Liver (tissue), 9 donors: Measurements from ENCODE around the gene TRIM8. TPM values are rescaled to one million over a fixed set of nuclear protein-coding genes. Genes with fewer than 3 reads are reported as not detected.
A peak's percentile ranks its signal among the peaks of the same experiment; 100 is the strongest.

Source experiments
- DNase-seq: peaks from one replicate; pipeline ENCODE4 v3.0.0-alpha.2; 2017; ENCODE audit warnings: low spot score
- H3K27ac ChIP-seq, 2 donors: one replicate each; pipeline ENCODE4 v1.7.0; 2013; ENCODE audit warnings: inconsistent platforms in 2 of 2, low read length in 2 of 2, control low read depth in 1 of 2, low read depth in 1 of 2, mild to moderate bottlenecking in 1 of 2
- H3K27me3 ChIP-seq, 4 donors: one replicate each; pipeline versions ENCODE4 v1.6.1 to v1.7.0; 2013; ENCODE audit warnings: low read length in 3 of 4, inconsistent platforms in 1 of 4, mild to moderate bottlenecking in 1 of 4, moderate library complexity in 1 of 4; ENCODE audit not compliant: control insufficient read depth in 4 of 4, insufficient read depth in 4 of 4
- H3K36me3 ChIP-seq, 4 donors: one replicate each; pipeline versions ENCODE4 v1.6.1 to v1.7.0; 2013; ENCODE audit warnings: low read length in 3 of 4, mild to moderate bottlenecking in 3 of 4, low read depth in 1 of 4, moderate library complexity in 1 of 4; ENCODE audit not compliant: control insufficient read depth in 4 of 4, insufficient read depth in 3 of 4
- H3K4me1 ChIP-seq, 4 donors: one replicate each; pipeline versions ENCODE4 v1.6.1 to v1.7.0; 2013; ENCODE audit warnings: low read length in 3 of 4, mild to moderate bottlenecking in 3 of 4, moderate library complexity in 1 of 4; ENCODE audit not compliant: control insufficient read depth in 4 of 4, insufficient read depth in 4 of 4
- H3K4me3 ChIP-seq, 3 donors: one replicate each; pipeline versions ENCODE4 v1.6.1 to v1.7.0; 2013; ENCODE audit warnings: low read length in 3 of 3, control low read depth in 1 of 3, low read depth in 1 of 3, mild to moderate bottlenecking in 1 of 3
- H3K9ac ChIP-seq, 2 donors: one replicate each; pipeline ENCODE4 v1.7.0; 2013; ENCODE audit warnings: low read length in 2 of 2, mild to moderate bottlenecking in 2 of 2, moderate library complexity in 2 of 2, control low read depth in 1 of 2, low read depth in 1 of 2
- H3K9me3 ChIP-seq, 4 donors: one replicate each; pipeline versions ENCODE4 v1.6.1 to v1.7.0; 2013; ENCODE audit warnings: low read length in 3 of 4; ENCODE audit not compliant: control insufficient read depth in 4 of 4
- ATF3 ChIP-seq: IDR thresholded peaks from 2 replicates; pipeline ENCODE4 v1.6.1; 2016; ENCODE audit warnings: antibody characterized with exemption
- CTCF ChIP-seq: fragments of 150-350 bp; IDR thresholded peaks from 2 replicates; pipeline ENCODE4 v1.5.1; 2017; ENCODE audit warnings: improper control_type of control experiment, low read depth, low read length; ENCODE audit not compliant: missing input control
- EGR1 ChIP-seq, 2 donors: IDR thresholded peaks; 2 replicates each; pipeline ENCODE4 v1.6.1; 2016 to 2018; ENCODE audit warnings: antibody characterized with exemption in 2 of 2, low read depth in 2 of 2
- FOXA1 ChIP-seq: IDR thresholded peaks from 2 replicates; pipeline ENCODE4 v1.6.1; 2016; ENCODE audit warnings: antibody characterized with exemption
- FOXA2 ChIP-seq: IDR thresholded peaks from 2 replicates; pipeline ENCODE4 v1.6.1; 2016; ENCODE audit warnings: antibody characterized with exemption
- HNF4A ChIP-seq, 2 donors: conservative IDR thresholded peaks; 2 replicates each; pipeline ENCODE4 v1.6.1; 2016; ENCODE audit warnings: antibody characterized with exemption in 2 of 2, mild to moderate bottlenecking in 2 of 2
- JUND ChIP-seq, 2 donors: IDR thresholded peaks; 2 replicates each; pipeline ENCODE4 v1.6.1; 2016; ENCODE audit warnings: antibody characterized with exemption in 2 of 2
- NR2F2 ChIP-seq: IDR thresholded peaks from 2 replicates; pipeline ENCODE4 v1.6.1; 2016; ENCODE audit warnings: antibody characterized with exemption
- RAD21 ChIP-seq, 2 donors: IDR thresholded peaks; 2 replicates each; pipeline ENCODE4 v1.6.1; 2016; ENCODE audit warnings: antibody characterized with exemption in 2 of 2, mild to moderate bottlenecking in 2 of 2
- REST ChIP-seq: IDR thresholded peaks from 2 replicates; pipeline ENCODE4 v1.6.1; 2016; ENCODE audit warnings: antibody characterized with exemption, mild to moderate bottlenecking
- SP1 ChIP-seq: IDR thresholded peaks from 2 replicates; pipeline ENCODE4 v1.6.1; 2018; ENCODE audit warnings: antibody characterized with exemption, mild to moderate bottlenecking
- TAF1 ChIP-seq: conservative IDR thresholded peaks from 2 replicates; pipeline ENCODE4 v1.6.1; 2016; ENCODE audit warnings: antibody characterized with exemption, mild to moderate bottlenecking
- ZBTB33 ChIP-seq: IDR thresholded peaks from 2 replicates; pipeline ENCODE4 v1.6.1; 2016; ENCODE audit warnings: antibody characterized with exemption
- WGBS: extraction: QIAGEN DNeasy Blood & Tissue Kit; methylation state at CpG from one replicate; pipeline ENCODE4 v1.1.7; 2013; 5-methylcytosine and 5-hydroxymethylcytosine counted together
- polyA plus RNA-seq, 2 donors: library from polyadenylated mRNA; stranded (reverse) in 1 of 2; unstranded in 1 of 2; fragments of 200-250 nt in 1 of 2; fragments of >200 nt in 1 of 2; fragmentation: Nextera tagmentation in 1 of 2; extraction: Ambion mirVana in 1 of 2; gene quantifications; one replicate each; pipeline versions ENCODE4 v1.2.1 to v1.2.3, GENCODE V29; 2013 to 2015
- total RNA-seq, 2 donors: library from RNA; depleted of rRNA; stranded (reverse); fragments of >200 nt; gene quantifications; one replicate each; pipeline ENCODE4 v1.2.3, GENCODE V29; 2014
- donor health status: healthy.
- donor health status: healthy.
- donor health status: healthy.
- donor health status: healthy.
- donor health status: healthy.

The TRIM8 gene
- total and polyA plus RNA-seq, 4 donors: 15.8 to 45.3 (median 30.6) TPM

GRCh38 chr10:102612964-102613275, 31.4 kb upstream of the TRIM8 start:
- Histone ChIP-seq H3K36me3 (peaks cover 0 to 13% (median 11%) of the 10 kb centered on the region in 4 donors), H3K4me1 (peaks cover 0 to 4% (median 0%) of the 10 kb centered on the region in 4 donors), H3K27me3 (no peaks in the 10 kb centered on the region), H3K27ac (peak overlapping the region; percentile 37 to 59), H3K9me3 (no peaks in the 10 kb centered on the region), H3K9ac (no peak overlapping the region), H3K4me3 (no peak overlapping the region)
- 83% methylated on average over 8 of the region's 8 CpGs for WGBS
- no peak for DNase-seq
- TF ChIP-seq NR2F2: peak; percentile 81
- no peak for TF ChIP-seq HNF4A (conservative IDR thresholded peaks at IDR 0.05)

- Histone ChIP-seq H3K9me3 (no peaks in the 10 kb centered on the region), H3K4me3 (no peak overlapping the region), H3K27me3 (no peaks in the 10 kb centered on the region), H3K9ac (no peak overlapping the region), H3K4me1 (peaks cover 0 to 4% (median 0%) of the 10 kb centered on the region in 4 donors), H3K27ac (peak overlapping the region in 1 of 2 donors; percentile 28), H3K36me3 (peaks cover 0 to 14% (median 12%) of the 10 kb centered on the region in 4 donors)
- TF ChIP-seq ZBTB33: no peak
- TF ChIP-seq RAD21 (IDR thresholded peaks at IDR 0.05): no peak
- TF ChIP-seq EGR1 (IDR thresholded peaks at IDR 0.05; ENCODE audit: low read depth in 2 of 2): no peak
- TF ChIP-seq CTCF: no peak
- TF ChIP-seq HNF4A (conservative IDR thresholded peaks at IDR 0.05): no peak
- no peak for TF ChIP-seq TAF1
- TF ChIP-seq ATF3: no peak
- no peak for DNase-seq
- WGBS: 91% methylated on average over 7 of the region's 7 CpGs
Observed at GRCh38 chr10:102613286-102613685, 31.0 kb upstream of the TRIM8 start.

GRCh38 chr10:102613785-102614184, 30.5 kb upstream of the TRIM8 start:
- H3K4me1 ChIP-seq: peaks cover 0 to 4% (median 0%) of the 10 kb centered on the region in 4 donors
- no peak for TF ChIP-seq JUND (IDR thresholded peaks at IDR 0.05)
- TF ChIP-seq FOXA1: no peak
- no peak for TF ChIP-seq ZBTB33
- no peak for TF ChIP-seq TAF1
- TF ChIP-seq REST: no peak
- no peak for TF ChIP-seq RAD21 (IDR thresholded peaks at IDR 0.05)
- no peak for TF ChIP-seq FOXA2
- no peak for TF ChIP-seq SP1

More at GRCh38 chr10:102613785-102614184, 30.5 kb upstream of the TRIM8 start:
- no peak overlapping the region for H3K4me3 ChIP-seq
- peaks cover 0 to 14% (median 12%) of the 10 kb centered on the region in 4 donors for H3K36me3 ChIP-seq
- H3K27me3 ChIP-seq: no peaks in the 10 kb centered on the region
- WGBS: 83% methylated on average over 8 of the region's 8 CpGs
- DNase-seq: no peak
- H3K9me3 ChIP-seq: no peaks in the 10 kb centered on the region
- H3K27ac ChIP-seq: peak overlapping the region in 1 of 2 donors; percentile 28
- no peak overlapping the region for H3K9ac ChIP-seq
